GM19438 (cell line): ENCODE measurements around the gene GRIK1.

Experiments
- ATAC-seq: cut with Tn5 transposase; IDR thresholded peaks from one replicate; pipeline ENCODE4 v1.9.1; 2021; ENCODE audit warnings: low read depth; ENCODE audit not compliant: unreplicated experiment

Gene GRIK1

DNA sequence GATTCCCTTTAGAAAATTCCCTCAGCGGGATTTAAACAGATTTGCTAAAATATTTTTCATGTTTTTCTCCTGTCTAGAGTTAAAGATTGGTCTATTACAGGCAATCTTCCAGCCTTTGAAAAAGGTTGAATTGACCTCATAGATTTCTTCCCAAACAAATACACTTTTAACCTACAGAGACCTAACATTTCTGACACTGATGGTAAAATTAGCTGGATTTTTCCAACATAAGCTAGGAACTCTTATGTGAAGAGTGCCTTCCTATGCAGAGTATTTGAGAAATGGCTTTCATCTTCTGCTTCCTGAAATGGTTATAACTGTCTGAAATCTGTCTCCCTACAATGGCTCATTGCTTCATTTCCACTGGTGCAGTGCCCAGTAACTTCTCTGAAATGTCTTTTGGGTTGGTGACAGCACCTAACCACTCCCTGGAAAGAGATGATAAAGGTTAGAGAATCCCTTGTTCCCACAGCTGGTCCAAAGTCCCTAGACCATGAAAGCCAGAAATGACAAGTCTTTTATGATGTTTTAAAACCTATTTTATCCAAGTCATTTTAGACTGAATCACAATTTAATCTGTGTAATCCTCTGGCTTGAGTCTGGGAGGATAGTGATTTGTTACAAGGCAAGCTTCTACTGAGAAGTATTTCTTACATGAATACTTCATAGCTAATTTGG, 371.6 kb downstream of the GRIK1 start:
- ATAC-seq: no peak

DNA sequence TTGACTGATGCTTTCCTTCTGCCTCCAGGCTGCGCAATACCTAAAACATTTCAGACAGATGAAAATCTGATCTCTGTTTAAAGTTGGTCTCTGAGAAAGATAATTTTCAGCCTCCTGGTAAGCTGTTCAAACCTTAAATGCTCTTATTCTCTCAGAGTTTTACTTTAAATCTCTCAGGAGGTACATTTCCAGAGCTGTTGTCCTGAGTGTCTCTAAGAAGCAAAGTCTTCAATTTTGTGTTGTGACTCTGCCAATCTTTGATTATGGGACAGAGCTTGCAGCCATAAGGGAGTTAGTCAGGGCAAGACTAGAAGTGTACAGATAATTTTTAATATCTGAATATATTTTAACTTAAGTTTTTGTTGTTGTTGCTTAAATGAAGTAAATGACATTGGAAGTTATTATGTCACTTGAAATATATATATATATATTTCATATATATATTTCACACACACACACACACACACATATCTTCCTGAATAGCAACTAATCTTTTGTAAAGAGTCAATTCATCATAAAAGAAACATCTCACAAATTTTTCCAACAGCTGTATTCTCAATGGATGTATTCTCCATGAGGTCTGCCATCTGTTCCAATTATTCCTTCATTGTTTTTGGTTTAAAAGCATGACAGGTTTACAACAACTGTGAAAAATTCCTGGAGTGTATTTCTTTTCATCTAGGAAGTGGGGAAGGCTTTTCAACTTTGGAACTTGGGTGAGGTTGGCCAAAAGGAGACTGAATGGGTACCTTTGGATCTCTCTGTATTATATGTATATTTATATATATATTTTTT, 381.7 kb downstream of the GRIK1 start:
- ATAC-seq: no peak

DNA sequence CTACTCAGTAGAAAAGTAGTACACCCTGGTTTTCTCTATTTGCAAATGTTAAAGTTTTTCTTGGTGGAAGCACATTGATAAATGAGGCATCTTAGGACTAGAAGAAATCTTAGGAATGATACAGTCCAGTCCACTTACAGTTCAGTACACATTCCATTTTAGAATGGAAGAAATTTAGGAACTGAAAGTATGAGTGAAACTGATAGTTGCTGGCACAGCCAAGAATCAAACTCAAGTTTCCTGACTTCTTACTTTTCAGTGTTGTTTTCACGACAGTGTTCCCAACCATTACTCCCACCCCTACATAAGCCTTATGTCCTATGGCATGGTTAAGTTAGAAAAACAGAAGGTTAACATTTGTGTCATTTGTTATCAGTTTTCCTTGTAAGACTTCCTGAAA, 382.6 kb downstream of the GRIK1 start:
- ATAC-seq: no peak

DNA sequence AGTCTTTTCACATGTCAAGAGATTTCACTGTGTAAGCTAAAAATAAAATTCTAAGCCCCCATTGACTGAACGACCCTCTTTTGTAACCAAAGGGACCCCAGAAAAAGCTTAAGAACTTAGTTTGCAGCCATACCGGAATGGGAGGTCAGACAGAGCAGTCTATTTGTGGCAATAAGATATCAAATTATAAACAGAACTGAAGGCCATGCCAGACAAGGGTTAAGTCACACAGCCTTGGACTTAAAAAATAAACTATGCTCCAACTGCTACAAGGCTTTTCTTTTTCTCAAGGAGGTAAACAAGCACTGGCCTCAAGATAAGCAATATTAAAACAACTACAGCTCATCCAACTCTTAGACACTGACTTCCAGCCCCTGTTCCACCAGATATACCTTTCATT, 384.2 kb downstream of the GRIK1 start:
- ATAC-seq: no peak

DNA sequence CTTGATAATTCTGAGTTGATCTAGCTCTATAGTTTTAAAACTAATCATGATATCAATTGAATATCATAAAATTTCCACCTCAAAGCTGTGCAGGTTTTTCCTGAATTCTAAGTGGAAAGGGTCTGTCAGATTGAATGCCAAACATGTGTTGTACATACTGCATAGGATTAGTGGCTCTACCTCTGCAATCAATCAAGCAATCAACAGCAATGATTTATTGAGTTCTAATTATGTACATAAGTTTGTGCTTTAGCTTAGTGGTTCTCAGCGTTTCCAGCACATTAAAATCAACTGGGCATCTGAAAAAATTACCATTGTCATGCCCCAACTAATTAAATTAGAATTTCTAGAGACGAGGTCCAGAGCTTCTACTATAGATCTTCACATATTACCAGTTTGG, 389.6 kb downstream of the GRIK1 start:
- ATAC-seq: no peak

DNA sequence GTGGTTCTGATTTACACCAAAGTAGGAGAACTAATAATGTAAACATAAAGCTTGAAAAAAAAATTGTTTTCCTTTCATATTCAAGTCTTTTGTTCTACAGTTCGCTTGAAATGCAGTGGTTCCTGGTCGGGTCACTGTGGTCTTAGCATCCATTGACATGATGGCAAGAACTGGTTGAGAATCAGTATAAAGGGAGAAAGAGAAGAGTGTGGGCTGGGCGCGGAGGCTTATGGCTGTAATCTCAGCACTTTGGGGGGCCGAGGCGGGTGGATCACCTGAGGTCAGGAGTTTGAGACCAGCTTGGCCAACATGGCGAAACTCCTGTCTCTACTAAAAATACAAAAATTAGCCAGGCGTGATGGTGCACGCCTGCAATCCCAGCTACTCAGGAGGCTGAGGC, 390.2 kb downstream of the GRIK1 start:
- no peak for ATAC-seq

DNA sequence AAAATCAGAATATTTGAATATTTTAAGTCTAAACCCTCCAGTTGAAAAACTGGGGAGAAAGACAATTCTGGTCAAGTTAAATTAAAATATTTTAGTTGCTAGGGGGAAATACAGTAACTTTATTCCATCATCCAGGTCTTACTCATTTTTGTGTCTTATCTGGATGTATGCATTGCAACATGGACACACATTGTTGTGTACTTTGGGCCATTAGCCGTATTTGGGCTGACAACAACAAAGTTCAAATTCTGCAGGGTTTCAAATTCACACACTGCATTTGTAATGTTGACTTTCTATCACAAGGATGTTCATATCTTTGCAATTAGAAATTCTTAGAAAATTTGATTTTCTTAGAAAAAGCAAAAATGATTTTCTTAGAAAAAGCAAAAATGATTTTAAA, 391.8 kb downstream of the GRIK1 start:
- no peak for ATAC-seq

DNA sequence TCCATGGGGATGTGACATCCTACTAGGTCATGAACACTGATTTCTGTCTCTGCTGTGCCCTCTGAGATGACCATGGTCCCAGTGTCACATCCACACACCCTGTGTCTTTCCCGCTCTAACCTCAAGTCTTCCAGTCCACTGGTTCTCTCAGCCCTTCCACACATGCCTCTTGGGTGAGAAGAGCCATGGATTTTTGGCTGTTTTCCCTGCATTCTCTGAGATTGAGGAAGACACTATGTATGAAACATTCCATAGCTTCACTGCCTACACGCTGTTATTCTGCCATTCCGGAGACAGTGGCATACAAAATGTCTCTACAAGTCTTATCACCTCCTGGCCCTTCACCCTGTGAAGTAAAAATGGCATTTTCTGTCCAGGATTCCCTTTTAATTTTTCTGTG, 393.7 kb downstream of the GRIK1 start:
- no peak for ATAC-seq

DNA sequence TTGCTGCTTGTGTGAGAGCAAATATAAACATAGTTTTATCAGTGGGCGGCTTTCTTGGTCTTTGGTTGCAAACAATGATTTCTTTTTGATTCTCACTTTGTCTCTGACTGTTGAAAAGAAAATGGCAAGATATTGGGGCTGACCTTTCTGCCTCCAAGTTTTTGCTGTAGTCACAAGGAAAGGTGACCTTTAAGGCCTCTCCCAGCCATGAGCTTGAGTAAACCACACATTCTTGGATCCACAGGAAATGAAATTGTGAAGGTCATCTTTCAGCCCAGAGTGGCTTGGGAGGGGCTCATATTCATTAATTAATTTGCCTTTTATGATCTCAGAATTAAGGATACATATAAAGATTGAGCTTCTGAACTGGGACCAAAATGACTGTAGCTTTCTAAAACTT, 399.5 kb downstream of the GRIK1 start:
- ATAC-seq: no peak

DNA sequence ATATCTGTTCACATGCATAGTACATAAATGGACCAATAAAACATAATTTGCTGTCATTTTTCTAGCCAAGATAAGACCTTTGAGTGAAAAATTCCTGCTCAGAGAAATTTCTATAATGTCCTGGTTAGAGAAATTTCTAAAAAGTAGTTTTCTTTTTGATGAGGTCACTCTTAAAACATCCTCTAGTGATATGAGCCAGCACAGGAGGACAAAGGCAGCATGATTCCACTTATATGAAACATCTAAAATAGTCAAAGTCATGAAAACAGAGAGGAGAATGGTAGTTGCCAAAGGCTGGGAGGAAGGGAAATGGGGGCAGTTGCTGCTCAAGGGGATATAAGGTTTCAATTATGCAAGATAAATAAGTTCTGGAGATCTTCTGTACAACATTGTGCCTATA, 401.7 kb downstream of the GRIK1 start:
- ATAC-seq: no peak

DNA sequence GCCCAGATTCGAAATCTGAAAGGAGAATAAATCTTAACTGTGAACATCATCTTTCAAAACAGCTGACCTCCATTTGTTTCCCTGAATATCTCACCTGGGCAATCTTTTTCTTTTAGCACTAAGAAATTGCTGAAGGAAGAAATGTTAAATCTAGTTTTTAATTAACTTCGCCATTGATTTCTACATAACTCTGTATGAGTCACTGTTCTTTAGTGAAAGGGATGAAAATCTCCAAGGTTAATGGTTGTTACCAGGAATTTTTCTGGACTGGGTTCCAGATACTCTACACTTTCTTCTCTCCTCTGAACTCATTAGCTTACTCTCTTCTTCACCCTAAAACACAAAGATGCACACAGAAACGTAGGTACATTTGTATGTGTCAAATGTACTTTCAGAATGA, 405.3 kb downstream of the GRIK1 start:
- no peak for ATAC-seq

DNA sequence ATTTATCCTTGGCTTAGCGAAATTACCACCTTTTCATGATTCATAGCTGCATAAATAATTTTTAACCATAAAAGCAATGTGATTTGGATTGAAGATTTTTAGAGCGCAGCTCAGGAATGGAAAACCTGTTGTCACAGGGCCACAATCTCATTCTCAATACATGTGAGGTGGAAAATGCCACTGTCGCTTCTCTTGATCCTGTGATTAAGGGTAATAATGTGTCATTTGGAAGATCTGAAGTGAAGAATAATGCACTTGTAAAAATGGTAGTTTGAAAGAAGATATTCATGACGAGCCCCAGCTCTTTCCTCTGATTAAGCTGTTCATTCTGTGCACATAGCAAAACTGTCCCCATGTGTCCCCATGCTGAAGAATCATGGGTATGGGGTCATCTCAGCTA, 410.7 kb downstream of the GRIK1 start:
- ATAC-seq: no peak

DNA sequence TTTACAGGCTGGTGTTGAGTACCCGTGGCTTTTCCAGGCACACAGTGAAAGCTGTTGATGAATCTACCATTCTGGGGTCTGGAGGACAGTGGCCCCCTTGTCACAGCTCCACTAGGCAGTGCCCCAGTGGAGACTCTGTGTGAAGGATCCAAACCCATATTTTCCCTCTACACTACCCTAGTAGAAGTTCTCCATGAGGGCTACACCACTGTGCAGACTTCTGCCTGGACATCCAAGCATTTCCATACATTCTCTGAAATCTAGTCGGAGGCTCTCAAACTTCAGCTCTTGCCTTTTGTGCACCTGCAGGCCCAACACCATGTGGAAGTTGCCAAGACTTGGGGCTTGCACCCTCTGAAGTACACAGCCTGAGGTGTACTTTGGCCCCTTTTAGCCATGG, 413.3 kb downstream of the GRIK1 start:
- ATAC-seq: no peak

DNA sequence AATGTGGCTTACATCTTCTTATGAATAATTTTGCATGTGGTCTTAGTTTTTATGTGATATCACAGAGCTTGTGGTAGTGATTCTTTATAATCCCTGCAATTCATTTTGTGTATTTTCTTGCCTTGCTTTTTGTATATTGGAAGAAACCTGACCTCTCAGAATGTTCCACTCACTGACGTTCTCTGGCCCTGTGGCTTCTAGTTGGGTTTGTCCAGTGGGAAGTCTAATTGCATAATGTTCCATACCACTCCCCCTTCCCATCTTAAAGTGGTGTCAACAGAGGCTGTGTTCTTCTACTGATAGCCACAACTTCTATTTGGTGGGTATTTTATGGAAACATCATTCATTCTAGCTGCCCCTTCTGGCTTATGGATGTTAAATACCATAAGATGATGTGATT, 415.7 kb downstream of the GRIK1 start:
- ATAC-seq: no peak

DNA sequence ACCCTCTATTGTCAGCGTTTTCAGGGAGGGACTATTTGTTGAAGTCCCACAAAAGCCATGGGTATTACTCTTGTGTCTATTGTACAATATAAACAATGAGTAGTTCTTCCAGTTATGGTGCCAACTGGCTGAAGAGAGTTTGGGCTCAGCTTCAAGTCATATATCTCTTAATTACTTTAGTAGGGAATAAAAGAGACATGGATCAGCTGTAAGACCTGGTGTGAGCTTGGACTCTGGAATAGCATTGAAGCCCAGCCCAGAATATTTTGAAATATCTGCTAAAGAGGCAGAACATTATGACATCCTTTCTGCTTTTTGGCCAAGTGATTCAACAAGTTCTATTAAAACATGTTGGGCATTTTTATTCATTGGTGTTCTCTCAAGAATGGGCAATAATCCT, 416.1 kb downstream of the GRIK1 start:
- ATAC-seq: no peak

DNA sequence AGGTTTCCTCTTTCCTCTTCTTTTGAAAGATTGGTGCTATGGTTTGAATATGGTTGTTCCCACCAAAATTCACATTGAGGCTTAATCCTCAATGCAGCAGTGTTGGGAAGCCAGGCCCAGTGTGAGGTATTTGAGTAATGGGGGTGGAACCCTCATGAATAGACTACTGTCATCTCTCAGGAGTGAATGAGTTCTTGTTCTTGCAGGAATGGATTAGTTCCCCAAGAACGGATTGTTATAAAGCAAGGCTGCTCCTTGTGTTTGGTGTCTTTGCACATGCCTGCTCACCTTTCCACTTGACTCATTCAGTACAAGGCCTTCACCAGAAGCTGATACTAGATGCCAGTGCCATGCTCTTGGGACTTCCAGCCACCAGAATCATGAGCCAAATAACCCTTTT, 417.9 kb downstream of the GRIK1 start:
- no peak for ATAC-seq

DNA sequence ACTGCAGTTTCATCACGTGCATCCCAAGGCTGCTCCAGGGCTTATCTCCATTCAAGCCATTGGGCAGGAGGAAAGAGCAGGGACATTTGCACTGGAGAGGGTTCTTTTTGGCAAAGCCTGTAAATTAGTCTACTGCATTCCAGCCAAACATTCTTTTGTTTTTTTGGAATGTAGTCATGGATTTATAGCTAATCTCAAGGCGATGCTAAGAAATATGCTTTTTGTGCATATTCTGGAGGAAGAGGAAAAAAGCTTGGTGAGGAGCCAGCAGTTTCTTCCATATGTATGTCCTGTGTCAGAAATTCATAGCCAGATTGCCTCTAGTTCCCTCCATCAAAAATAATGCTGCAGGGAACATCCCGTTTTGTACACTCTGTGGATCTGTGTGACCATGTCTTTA, 419.6 kb downstream of the GRIK1 start:
- no peak for ATAC-seq

DNA sequence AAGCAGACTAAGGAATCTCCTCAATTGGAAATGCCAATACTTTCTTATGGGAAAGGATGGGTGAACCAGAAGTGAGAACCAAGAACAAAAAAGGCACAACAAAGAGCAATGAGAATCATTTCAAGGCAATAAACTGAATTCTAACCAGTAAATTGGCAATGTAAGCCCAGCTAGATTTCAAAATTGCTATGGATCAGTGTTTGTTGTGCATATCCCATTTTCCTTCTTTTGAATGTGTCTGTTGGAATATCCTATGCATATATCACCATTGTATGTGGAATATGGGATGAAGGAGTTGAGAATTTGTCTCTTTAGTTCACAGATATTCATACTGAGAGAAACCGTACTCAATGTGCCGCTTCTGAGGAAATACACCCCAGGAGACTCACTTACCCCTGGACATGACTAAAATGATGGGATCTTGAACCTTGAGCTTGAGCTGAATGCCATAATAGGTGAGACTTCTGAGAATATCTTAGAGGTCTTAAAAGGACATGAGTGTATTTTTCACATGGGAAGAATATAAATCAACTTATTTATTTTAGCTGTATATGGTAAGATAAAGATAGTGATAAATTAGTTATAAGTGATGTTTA, 425.0 kb downstream of the GRIK1 start:
- ATAC-seq: no peak

DNA sequence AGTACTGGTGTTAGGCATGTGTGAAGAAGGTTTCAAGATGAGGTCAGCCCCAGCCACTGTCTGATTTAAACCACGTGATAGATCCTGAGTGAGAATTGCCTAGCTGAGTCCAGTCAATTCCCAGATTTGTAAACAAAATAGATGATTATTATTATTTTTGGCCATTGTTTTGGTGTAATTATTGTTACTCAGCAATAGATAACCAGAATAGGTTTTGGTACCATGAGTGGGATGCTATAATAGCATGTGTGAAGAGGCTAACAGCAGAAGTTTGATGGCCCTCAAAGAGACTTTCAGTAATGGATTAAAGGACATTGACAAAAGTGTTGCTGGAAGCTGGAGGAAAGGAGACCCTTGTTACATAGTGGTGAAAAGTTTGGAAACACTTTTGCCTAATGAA, 426.3 kb downstream of the GRIK1 start:
- no peak for ATAC-seq

DNA sequence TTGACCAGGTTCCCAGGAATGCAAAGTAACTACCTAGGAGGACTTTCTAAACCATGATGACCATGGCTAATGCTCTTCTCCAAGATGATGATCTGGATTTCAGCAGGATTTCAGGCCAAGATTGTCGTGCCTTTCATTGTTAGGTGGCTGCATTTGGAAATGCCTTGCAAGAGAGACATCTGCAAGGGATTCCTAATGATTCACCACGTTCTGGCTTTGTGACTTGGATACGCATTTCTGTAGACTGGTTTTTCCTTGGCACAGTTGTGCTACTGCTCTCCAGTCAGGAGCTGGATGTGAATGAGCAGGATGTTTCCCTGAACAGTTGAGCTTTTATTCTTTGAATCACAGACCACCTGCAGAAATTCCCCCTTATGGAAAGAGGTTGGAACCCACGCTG, 428.7 kb downstream of the GRIK1 start:
- no peak for ATAC-seq

DNA sequence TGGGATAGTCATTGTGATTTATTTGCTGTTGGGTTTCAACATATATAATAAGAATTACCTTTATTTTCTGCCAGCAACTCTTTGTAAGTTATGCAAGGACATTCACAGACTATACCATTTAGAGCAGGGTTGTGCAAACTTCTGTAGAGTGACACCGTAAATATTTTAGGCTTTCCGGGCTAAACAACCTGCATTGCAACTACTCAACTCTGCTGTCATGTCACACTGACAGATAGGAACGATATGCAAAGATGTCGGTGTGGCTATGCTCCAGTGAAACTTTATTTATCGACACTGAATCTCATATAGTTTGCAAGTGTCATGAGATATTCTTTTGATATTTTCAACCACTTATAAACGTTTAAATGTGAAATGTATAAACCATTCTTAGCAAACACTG, 430.7 kb downstream of the GRIK1 start:
- no peak for ATAC-seq

DNA sequence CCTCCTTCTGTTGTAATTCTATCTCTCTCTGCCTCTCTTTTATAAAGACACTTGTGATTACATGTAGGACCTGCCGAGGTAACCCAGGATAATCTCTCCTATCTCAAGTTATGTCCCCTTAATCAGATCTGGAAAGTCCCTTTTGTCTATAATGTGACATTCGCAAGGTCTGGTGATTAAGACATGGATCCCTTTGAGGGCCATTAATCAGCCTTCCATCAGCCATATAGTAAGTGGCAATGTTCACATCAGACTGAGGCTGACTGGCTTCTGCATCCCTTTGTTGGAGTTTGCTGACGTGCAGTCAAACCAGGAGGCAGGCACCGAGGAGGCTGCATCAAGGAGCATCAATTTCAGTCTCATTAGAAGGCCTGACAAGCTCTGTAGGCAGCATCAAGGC, 431.5 kb downstream of the GRIK1 start:
- ATAC-seq: no peak
